Kidney epithelial cell (primary cell): ENCODE results near the gene PBX2. TPM values are rescaled to one million over a fixed set of nuclear protein-coding genes. Genes with fewer than 3 reads are reported as not detected.

ENCODE experiments used
- DNase-seq: peaks from one replicate; pipeline ENCODE4 v3.0.0-alpha.2; 2010; ENCODE audit warnings: low read depth
- H3K27me3 ChIP-seq: 2 replicates; pipeline ENCODE4 v1.6.0; 2011; ENCODE audit warnings: low read length; ENCODE audit not compliant: control insufficient read depth, insufficient read depth
- H3K36me3 ChIP-seq: 2 replicates; pipeline ENCODE4 v1.5.1; 2011; ENCODE audit warnings: low read length; ENCODE audit not compliant: control insufficient read depth, insufficient read depth
- H3K4me3 ChIP-seq: 2 replicates; pipeline ENCODE4 v1.5.1; 2011; ENCODE audit warnings: low read depth, mild to moderate bottlenecking, control low read depth, low read length
- total RNA-seq: library from RNA; depleted of rRNA; stranded (reverse); fragments of >200 nt; gene quantifications from 2 replicates; pipeline ENCODE4 v1.2.3, GENCODE V29; 2015
- TF ChIP-seq, protein P1 (sequence below): IDR thresholded peaks from 2 replicates; pipeline ENCODE4 v1.5.1; 2011; ENCODE audit warnings: mild to moderate bottlenecking, moderate library complexity, low read length, control low read depth, inconsistent platforms; ENCODE audit not compliant: insufficient read depth, poor library complexity, severe bottlenecking

The PBX2 gene
- total RNA-seq, 1 donor from 2014 or later = 37.5 TPM

DNA sequence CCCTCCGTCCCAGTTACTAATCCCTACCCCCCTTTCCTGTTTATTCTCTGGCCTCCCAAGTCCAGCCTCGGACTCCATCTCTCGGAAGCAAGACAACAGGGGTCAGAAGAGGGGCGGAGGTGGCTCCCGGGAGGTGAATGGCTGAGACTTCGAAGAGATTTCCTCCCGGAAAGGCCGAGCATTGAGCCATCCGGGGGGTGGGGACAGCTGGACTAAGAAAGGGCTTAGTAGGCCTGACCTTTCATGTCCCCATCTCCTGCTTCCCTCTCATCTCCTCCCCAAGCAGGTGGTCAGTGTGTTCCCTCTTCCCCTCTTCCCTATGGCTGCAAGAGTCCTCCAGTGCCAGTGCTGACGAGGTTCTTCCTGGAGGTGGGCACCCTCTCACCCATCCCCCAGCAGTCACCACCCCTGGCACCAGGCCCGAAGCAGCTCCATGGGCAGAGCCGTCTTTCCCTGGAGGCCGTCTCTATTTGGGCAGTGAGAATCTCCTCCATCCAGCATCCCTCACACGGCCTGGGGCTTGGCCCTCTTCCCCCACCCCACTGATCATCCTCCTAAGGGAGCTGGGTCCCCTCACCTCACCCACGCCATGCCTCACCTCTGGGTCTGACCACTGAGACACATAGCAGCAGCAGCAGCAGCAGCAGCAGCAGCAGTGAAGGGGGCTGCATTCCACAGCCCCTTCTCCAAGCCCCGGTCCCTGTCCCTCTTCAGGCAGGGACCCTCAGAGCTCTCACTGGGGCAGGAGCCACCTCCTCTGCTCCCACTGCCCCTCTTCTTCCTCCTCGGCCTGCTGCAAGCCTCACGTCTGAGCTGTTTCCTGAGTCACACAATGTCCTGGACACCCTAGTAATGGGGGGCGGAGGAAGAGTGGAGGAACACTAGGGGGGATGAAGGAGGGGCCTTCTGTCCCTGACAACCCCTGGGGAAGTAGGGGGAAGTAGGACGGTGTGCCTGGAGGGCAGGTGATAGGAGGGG is 33.5 kb upstream of the PBX2 start, which contains the start of gene NOTCH4:
Gene NOTCH4 (minus strand): TSS at position 810 of the 978 bp plus-strand sequence. CDS start 139 bp downstream, at position 671.
- DNase-seq = no peak
- no peaks in the 10 kb centered on the region for H3K36me3 ChIP-seq
- peaks cover 4% of the 10 kb centered on the region for H3K27me3 ChIP-seq

DNA sequence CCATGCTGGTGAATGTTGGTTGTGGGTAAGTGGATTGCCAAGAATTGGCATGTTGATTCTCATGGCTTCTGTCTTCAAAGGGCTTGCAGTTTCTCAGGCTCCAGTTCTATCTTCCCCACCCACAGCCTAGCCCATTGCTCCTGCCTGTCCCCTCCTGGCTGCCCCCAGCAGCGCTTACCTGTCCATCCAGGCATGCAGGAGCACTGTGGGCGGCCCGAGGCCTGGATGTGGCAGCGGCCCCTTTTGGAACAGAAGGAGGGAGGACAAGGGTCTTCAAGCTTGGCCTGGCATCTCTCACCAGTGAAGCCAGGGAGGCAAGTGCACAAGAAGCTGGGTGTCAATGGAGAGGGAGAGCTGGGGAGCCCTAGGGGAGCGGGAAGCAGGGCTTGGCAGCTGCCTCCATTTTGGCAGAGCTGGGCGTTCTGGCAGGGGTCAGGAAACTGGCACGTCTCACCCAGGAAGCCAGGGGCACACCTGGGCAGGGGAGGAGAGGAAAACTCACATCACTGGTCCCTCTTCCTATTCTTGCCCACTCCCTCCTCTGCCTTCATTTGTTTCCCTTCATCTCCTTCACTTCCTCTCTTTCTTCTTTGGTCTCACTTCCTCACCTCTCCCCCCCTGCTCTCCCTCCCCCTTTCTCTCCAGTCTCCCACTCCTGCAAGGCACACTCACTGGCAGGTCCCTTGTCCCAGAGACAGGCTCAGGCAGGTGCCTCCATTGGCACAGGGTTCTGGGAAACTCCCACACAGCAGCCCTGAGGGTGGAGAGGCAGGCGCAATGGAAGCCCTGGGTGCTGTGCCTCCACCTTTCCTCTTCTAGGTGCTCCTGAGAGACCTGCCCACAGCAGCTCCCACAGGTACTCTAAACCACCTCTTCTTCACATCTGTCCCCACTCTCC is 32.6 kb upstream of the PBX2 start:
- DNase-seq = no peak
- Histone ChIP-seq H3K36me3 (no peaks in the 10 kb centered on the region), H3K27me3 (peaks cover 8% of the 10 kb centered on the region), H3K4me3 (no peak overlapping the region)
- TF ChIP-seq, protein P1, sequence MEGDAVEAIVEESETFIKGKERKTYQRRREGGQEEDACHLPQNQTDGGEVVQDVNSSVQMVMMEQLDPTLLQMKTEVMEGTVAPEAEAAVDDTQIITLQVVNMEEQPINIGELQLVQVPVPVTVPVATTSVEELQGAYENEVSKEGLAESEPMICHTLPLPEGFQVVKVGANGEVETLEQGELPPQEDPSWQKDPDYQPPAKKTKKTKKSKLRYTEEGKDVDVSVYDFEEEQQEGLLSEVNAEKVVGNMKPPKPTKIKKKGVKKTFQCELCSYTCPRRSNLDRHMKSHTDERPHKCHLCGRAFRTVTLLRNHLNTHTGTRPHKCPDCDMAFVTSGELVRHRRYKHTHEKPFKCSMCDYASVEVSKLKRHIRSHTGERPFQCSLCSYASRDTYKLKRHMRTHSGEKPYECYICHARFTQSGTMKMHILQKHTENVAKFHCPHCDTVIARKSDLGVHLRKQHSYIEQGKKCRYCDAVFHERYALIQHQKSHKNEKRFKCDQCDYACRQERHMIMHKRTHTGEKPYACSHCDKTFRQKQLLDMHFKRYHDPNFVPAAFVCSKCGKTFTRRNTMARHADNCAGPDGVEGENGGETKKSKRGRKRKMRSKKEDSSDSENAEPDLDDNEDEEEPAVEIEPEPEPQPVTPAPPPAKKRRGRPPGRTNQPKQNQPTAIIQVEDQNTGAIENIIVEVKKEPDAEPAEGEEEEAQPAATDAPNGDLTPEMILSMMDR = no peak

More for the DNA sequence above, 33.5 kb upstream of the PBX2 start, which contains the start of gene NOTCH4:
- H3K4me3 ChIP-seq = no peak within 1 kb of the TSS
- TF ChIP-seq, protein P1 = no peak

DNA sequence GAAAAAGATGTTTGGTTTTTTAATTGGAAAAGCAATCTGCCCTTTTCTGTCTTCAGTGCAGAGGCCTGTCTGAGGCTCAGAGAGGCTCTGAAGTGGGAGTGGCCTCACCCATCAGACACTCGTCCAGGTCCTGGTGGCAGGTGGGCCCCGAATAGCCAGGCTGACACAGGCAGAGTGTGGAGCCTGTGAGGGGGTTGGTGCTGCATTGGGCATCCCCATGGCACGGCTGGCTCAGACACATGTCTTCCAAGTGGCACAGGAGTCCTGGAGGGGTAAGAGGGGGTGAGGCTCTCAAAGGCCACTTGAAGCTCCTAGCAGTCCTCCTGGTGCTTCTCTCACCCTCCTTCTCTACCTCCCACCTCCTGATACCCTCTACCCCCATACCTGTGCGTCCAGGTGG is 30.0 kb upstream of the PBX2 start:
- no peak overlapping the region for H3K4me3 ChIP-seq
- H3K27me3 ChIP-seq = peaks cover 8% of the 10 kb centered on the region
- TF ChIP-seq, protein P1 = no peak
- no peak for DNase-seq
- no peaks in the 10 kb centered on the region for H3K36me3 ChIP-seq

DNA sequence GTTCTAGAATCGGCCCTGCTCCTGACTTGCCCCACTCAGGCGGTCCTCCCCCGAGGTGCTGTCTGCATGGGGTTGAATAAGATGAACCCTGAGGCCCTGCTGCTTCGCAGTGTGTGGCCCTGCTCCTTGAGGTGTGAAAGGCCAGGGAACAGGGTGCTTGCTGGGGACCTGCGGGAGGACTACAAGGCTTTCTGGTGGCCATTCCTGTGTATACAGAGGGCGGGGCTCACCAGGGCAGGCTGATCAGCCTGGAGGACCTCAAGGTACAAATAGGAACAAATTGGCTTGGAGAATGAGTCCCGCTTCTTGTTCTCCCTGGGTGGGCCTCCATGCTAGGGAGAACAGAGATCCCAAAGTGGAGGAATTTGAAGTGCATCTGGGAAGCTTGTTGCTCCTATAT is 28.2 kb upstream of the PBX2 start:
- no peak for DNase-seq
- TF ChIP-seq, protein P1 = no peak

DNA sequence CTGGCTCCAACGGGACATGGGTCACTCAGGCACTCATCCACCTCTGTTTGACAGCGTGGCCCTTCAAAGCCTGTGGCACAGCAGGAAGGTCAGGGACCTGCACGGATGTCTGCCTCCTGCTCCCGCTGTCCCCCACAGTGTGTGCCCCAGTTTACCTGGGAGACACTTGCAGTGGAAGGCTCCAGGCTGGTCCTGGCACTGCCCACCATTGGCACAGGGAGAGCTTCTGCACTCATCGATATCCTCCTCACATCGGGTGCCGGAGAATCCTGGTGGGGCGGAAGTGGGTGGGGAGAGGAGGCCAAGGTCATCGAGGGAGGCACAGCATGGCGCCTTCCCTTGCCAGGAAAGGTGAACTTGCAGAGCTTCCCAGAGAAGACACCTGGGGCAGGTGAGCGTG is 27.0 kb upstream of the PBX2 start:
- Histone ChIP-seq H3K36me3 (no peaks in the 10 kb centered on the region), H3K4me3 (no peak overlapping the region), H3K27me3 (peaks cover 7% of the 10 kb centered on the region)
- TF ChIP-seq, protein P1 = no peak
- no peak for DNase-seq

More for the DNA sequence above, 28.2 kb upstream of the PBX2 start:
- Histone ChIP-seq H3K36me3 (no peaks in the 10 kb centered on the region), H3K27me3 (peaks cover 8% of the 10 kb centered on the region), H3K4me3 (no peak overlapping the region)
